T-helper 1 cell (primary cell): ENCODE data around the gene TMUB1.

Experiments
- DNase-seq, 5 donors: peaks; one replicate each; pipeline ENCODE4 v3.0.0-alpha.2; 2012 to 2020

TMUB1 gene

DNA sequence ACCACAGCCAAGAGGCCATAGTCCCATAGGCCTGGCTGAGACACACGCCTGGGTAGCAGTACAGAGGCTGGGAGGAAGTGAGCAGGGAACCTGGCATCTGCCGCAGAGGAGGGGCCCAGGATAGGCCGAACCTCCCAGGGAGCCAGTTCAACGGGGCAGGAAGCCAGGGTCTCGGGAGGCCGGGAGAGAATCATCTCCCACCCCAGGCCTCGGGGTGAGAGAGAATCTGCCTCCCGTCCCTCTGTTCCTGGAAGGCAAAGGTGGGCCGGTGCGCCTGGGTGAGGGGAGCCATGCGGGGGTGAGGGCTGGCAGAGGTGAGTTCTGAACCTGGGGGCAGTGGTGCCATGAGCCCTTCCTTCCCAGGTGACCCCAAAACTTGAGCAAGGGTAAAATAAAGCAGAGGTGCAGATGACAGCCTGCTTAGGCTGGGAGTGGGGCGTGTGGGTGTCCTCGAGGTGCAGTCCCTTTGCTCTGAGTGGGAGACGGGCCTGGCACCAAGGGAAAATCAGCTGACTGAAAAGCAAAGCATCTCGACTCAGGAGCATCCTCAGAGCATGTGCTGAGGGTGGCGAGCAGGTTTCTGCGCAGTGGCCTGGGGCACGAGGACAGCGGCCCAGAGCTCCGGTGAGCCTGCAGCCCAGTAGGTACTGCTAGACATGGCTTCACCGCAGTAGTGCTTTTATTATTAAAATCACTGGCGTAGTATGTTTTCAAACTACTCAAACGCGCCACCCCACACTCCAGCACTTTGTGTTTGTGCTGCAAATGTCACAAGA is 18.5 kb upstream of the TMUB1 start:
- no peak for DNase-seq

DNA sequence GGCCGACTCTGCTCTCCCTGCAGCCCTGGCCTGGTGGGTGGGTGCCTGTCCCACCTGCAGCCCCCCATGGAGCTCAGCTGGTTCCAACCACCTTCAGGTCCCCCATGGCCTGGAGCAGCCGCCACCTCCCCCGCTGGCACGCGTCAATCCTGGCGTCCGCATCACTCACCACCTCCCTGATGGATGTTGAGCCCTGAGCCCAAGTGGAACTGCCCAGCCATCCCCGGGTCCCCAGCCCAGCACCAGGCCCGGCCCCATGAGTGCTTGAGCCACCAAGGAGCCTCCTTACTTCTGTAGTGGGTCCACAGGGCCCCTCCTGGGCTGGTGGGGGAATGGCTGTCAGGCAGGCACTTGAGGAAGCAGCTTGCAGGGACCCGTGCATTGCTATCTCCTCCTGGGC is 17.6 kb upstream of the TMUB1 start:
- no peak for DNase-seq

- DNase-seq, result no peak
These were observed 16.4 kb upstream of the TMUB1 start for GRCh38 chr7:151099486-151100211.

- DNase-seq, result no peak
These were observed 12.7 kb upstream of the TMUB1 start for GRCh38 chr7:151095828-151096475.

- DNase-seq, result no peak
These were observed 12.0 kb upstream of the TMUB1 start for GRCh38 chr7:151095123-151095797.

GRCh38 chr7:151094675-151095074 is 11.4 kb upstream of the TMUB1 start:
- DNase-seq, result no peak

DNA sequence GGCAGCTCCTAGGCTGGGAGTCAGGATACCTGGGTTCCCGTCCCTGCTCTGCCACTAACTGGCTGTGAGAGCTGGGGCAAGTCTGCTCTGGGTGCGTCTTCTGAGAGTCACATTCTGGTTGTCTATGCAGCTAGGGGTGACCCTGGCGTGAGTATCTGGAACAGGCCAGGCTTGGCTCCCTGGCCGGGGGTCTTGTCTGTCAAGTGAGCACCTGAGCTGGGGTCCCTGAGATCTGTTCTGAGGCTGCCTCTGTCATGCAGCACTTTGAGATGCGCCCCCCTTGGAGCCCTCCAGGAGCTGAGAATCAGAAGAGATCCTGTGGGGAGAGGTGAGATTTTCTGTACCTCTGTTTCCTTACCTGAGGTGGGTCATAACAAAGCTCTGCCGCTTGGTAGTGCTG is 10.5 kb upstream of the TMUB1 start:
- no peak for DNase-seq

DNA sequence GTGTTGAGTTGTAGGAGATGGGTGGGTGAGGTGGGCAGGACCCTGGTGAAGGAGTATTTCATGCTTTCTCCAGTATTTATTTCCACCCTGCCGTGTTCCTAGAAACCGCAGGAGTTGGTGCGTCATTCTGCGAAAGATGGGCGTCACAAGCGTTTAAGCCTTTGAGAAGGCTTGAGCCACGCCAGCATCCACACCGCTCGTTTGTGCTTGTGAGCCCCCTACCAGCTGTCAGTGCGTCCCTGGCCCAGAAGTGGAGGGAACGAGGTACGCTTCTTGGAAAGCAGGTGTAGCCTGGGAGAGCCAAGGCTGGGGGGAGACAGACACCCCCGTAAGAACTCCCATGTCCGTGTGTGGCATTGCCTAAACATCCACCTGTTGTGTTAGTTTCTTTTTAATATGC is 8.7 kb upstream of the TMUB1 start:
- no peak for DNase-seq

GRCh38 chr7:151091431-151091830 is 8.1 kb upstream of the TMUB1 start:
- no peak for DNase-seq

DNA sequence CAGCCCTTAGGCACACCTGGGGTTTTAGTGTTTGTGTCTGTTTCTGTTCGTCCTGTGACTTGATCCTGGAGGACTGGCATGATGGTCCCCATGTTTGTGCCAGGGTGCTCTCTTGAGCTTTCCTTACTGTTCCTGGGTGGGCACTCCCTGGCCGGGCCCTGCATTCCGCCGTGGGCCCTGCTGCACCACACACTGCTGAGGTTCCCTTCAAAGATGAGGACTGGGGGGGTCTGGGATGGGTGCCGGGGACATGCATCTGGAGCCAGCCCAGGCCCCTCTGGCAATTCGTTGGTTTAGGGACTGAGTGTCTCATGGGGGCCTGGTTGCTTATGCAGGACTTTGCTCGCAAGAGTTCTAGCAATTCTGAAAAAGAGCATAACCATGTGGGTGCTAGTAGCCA is 7.7 kb upstream of the TMUB1 start:
- no peak for DNase-seq

DNA sequence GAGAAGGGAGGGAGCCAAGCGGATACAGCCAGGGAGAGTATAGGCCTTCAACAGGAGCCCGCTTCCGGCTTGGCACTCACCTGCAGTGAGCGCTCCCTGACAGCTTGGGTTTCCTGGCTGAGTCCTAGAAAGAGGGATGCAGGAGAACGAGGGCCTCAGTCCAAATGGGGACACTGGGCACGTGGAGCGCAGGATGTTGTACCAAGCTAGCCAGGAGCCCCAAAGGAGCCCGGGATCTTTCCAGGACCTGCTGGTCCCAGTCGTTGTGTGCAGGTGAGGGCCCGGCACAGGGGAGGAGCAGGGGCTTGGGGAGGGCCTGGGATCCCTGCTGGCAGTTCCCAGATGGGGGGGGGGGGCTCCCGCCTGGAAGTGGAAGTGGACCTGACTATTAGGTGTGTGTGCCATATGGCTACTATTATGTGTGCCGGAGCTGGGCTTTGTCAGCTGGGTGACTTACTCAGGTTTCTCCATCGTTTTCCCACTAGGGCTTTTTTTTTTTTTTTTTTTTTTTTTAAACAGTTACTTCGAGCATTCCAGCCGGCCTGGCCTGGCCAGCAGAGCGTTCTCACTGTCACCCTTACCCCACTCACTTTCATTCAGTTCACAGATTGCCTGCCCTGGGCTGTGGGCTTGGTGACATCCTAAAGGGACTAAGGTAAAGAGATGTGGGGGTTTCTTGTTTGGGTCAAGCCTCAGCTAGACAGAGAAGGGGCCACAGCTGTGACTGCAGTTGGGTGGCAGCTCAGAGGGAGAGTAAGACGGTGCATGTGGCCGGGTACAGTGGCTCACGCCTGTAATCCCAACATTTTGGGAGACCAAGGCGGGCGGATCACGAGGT is 6.8 kb upstream of the TMUB1 start:
- no peak for DNase-seq

DNA sequence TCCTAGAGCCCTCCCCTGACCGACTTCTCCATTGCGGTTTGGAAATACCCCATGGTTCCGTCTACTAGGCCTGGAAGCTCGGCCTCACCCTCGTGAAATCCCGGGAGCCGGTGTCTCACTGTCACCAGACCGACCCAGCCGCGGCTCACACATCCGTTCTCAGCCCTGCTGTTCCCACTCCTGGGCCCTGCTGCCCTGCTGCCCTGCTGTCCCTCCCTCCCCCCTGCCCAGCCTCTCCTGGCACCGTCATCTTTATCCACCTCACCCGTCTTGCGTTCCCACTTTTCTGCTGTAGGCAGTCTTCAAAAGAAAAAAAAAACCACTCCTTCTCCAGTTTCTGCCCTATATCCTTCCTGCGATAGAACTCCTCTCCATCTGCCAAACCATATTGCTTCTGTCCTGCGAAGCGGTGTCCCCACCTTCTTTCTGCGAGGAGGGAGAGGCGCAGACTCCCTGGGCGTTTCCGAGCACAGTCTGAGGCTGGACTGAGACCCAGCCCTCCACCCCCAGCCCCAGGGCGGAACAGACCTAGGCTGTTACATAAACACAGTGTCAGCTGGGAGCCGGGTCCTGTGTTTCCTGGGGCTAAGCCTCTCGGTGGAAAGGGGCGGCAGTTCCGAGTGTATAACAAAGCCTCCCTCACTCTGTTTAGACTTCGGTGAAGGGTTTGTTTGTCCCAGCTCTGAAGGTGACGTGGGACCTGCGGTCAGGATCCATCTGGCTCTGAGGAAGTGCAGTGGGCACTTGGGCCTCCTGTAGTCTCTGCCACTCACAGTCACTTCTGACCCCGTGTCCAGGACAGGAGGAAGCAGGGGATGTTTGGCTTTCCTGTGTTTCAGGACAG is 5.8 kb upstream of the TMUB1 start:
- no peak for DNase-seq

GRCh38 chr7:151088019-151088855 is 4.9 kb upstream of the TMUB1 start:
- no peak for DNase-seq

DNA sequence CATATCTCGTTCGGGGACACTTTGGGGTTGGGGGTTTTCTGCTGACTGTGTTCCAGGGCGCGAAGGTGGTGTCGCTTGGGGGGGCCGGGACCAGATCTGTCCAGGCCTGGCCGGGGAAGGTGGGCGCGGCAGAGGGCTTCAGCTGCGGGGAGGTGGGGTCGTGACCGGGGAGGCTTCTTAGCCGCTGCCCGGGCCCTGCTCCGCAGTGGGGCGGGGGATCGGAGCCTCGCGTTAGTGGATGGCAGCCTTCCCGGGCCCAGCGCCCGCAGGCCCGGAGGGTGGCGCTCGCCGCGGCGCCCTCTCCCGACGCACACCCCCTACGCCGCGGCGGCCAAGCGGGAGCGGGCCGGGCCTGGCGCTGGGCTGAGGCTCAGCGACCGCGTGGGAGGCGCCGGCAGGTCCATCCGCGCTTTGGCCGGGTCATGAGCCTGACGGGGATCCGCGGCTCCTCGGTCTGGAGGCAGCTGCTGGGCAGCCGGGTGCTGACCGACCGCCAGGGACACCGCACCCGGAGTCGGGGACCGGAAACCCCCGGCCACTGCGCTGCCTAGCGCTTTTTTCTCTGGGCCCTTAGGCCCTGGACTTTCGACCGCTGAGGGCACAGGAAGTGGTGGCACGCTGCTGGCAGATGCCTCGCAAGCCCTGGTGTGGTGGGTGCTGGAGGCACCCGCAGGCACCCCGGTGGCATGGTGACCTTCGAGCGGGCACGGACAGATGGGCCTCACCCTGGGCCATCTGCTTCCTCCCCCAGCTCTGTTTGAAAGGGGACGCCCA is 4.1 kb upstream of the TMUB1 start:
- peak in 2 of 5 donors; percentile 36 to 38 for DNase-seq

DNA sequence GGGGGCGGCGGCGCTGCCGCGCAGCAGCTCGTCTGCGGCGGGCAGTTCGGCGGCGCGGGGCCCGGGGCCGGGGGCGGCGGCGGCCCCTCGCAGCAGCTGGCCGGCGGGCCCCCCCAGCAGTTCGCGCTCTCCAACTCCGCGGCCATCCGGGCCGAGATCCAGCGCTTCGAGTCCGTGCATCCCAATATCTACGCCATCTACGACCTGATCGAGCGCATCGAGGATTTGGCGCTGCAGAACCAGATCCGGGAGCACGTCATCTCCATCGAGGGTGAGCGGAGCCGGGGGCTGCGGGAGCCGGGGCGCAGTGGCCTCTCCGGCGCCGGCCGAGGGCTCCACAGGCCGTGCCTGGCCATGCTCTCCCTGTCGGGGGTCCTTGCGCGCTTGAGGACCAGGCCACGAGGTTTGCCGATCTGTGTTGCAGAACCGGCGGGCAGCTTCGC is 3.5 kb upstream of the TMUB1 start:
- peak in 1 of 5 donors; percentile 28 for DNase-seq

GRCh38 chr7:151085691-151086620 is 2.7 kb upstream of the TMUB1 start, which contains the start of gene AGAP3:
Gene AGAP3 (plus strand): TSS chr7:151086475. CDS start chr7:151086742, 267 bp downstream.
- DNase-seq, result peak; percentile 35 to 72 (median 44)

DNA sequence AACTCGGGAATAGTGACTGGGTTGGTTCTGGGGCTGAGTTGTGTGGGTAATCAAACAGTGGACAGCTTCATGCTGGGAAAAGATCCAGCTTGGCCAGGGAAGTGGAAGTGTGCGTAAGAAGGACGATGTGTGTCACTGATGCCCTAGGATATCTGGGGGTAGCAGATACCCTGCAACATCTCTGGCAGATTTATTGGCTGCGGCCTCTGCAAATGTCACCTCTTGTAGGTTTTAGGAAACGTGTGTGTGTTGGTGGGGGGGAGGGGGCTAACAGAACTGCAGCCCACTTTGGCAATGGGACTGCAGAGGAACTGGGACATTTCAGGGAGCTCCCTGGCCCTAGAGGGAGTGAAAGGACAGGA is 2.0 kb upstream of the TMUB1 start:
- no peak for DNase-seq

DNA sequence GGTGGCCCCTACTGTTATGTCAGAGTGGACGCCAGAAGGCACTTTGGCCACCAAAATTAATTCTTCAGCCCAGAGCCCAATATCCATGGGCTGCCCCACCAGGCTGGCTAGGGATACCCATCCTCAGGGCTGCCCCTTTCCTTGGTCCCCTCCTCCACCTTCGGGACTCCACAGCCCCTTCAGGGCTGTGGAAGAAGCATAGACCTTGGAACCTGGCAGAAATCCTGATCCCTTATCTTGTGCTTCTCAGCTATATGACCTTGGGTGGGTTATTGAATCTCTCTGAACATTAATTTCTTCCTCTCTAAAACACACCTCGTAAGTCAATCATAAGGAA is 499 bp upstream of the TMUB1 start:
- DNase-seq, result no peak
